Middle frontal gyrus (tissue), 1 donor: ENCODE results near the gene PDE1A.

Experiments
- DNase-seq: peaks from one replicate; pipeline ENCODE4 v3.0.0-alpha.2; 2015; ENCODE audit warnings: low spot score; ENCODE audit errors: extremely low spot score

The PDE1A gene

GRCh38 chr2:182426918-182427240 lies at the start of gene PDE1A:
TSS of gene PDE1A (minus strand) at chr2:182427036.
- no peak for DNase-seq

- no peak for DNase-seq
Measured at GRCh38 chr2:182473635-182474034, 46.8 kb upstream of the PDE1A start.

- DNase-seq: peak; percentile 24
Measured at GRCh38 chr2:182463760-182464159, 36.9 kb upstream of the PDE1A start.

- no peak for DNase-seq
Measured at GRCh38 chr2:182456784-182457183, 29.9 kb upstream of the PDE1A start.

- no peak for DNase-seq
Measured at GRCh38 chr2:182452456-182452990, 25.7 kb upstream of the PDE1A start.

GRCh38 chr2:182448371-182448770 lies 21.5 kb upstream of the PDE1A start:
- no peak for DNase-seq

- no peak for DNase-seq
Measured at GRCh38 chr2:182447863-182448262, 21.0 kb upstream of the PDE1A start.

GRCh38 chr2:182447163-182447562 lies 20.3 kb upstream of the PDE1A start:
- no peak for DNase-seq

- no peak for DNase-seq
Measured at GRCh38 chr2:182446087-182446486, 19.3 kb upstream of the PDE1A start.

- no peak for DNase-seq
Measured at GRCh38 chr2:182445391-182445965, 18.6 kb upstream of the PDE1A start.

GRCh38 chr2:182444806-182445205 lies 18.0 kb upstream of the PDE1A start:
- DNase-seq: no peak

GRCh38 chr2:182444170-182444569 lies 17.3 kb upstream of the PDE1A start:
- DNase-seq: no peak

GRCh38 chr2:182436252-182436651 lies 9.4 kb upstream of the PDE1A start:
- DNase-seq: no peak

- no peak for DNase-seq
Measured at GRCh38 chr2:182435754-182436153, 8.9 kb upstream of the PDE1A start.

GRCh38 chr2:182432051-182432450 lies 5.2 kb upstream of the PDE1A start:
- no peak for DNase-seq

GRCh38 chr2:182428476-182428875 lies 1.6 kb upstream of the PDE1A start:
- DNase-seq: no peak

- DNase-seq: no peak
Measured at GRCh38 chr2:182426082-182426917, 536 bp downstream of the PDE1A start.

- no peak for DNase-seq
Measured at GRCh38 chr2:182422864-182423263, 4.0 kb downstream of the PDE1A start.

- DNase-seq: no peak
Measured at GRCh38 chr2:182420669-182421068, 6.2 kb downstream of the PDE1A start.

- DNase-seq: no peak
Measured at GRCh38 chr2:182416861-182417260, 10.0 kb downstream of the PDE1A start.

GRCh38 chr2:182416191-182416590 lies 10.6 kb downstream of the PDE1A start:
- peak; percentile 29 for DNase-seq

GRCh38 chr2:182415771-182416170 lies 11.1 kb downstream of the PDE1A start:
- no peak for DNase-seq

GRCh38 chr2:182412858-182413257 lies 14.0 kb downstream of the PDE1A start:
- DNase-seq: no peak
